HUES6 (cell line): ENCODE data around the gene DUSP1.

Source experiments
- H3K27ac ChIP-seq: 2 replicates; pipeline ENCODE4 v1.7.0; 2013; ENCODE audit warnings: low read depth, mild to moderate bottlenecking, low read length, inconsistent platforms
- H3K27me3 ChIP-seq: 2 replicates; pipeline ENCODE4 v1.6.1; 2013; ENCODE audit warnings: low read length; ENCODE audit not compliant: control insufficient read depth, insufficient read depth
- H3K36me3 ChIP-seq: 2 replicates; pipeline ENCODE4 v1.6.1; 2013; ENCODE audit warnings: low read length; ENCODE audit not compliant: control insufficient read depth, insufficient read depth
- H3K4me1 ChIP-seq: 2 replicates; pipeline ENCODE4 v1.6.1; 2013; ENCODE audit warnings: low read length; ENCODE audit not compliant: control insufficient read depth, insufficient read depth
- H3K4me3 ChIP-seq: 2 replicates; pipeline ENCODE4 v1.5.1; 2013; ENCODE audit warnings: low read depth, low read length
- H3K9ac ChIP-seq: one replicate; pipeline ENCODE4 v1.6.1; 2013; ENCODE audit warnings: mild to moderate bottlenecking, low read length
- H3K9me3 ChIP-seq: 2 replicates; pipeline ENCODE4 v1.6.1; 2013; ENCODE audit warnings: low read depth, low read length; ENCODE audit not compliant: control insufficient read depth, insufficient read depth

DUSP1 gene

GRCh38 chr5:172758077-172758833 lies 12.7 kb downstream of the DUSP1 start:
- Histone ChIP-seq H3K9ac (no peak overlapping the region), H3K9me3 (peaks cover 12% of the 10 kb centered on the region), H3K4me1 (peaks cover 13% of the 10 kb centered on the region), H3K4me3 (no peak overlapping the region), H3K27ac (no peak overlapping the region), H3K36me3 (no peaks in the 10 kb centered on the region), H3K27me3 (peaks cover 7% of the 10 kb centered on the region; the same call in 1 of the 2 replicates)

- H3K4me3 ChIP-seq = no peak overlapping the region
- H3K27ac ChIP-seq = no peak overlapping the region
- H3K4me1 ChIP-seq = peaks cover 13% of the 10 kb centered on the region
- H3K9me3 ChIP-seq = peaks cover 12% of the 10 kb centered on the region
- no peaks in the 10 kb centered on the region for H3K36me3 ChIP-seq
- no peak overlapping the region for H3K9ac ChIP-seq
- peaks cover 7% of the 10 kb centered on the region; the same call in 1 of the 2 replicates for H3K27me3 ChIP-seq
Observed at GRCh38 chr5:172757394-172758010, 13.5 kb downstream of the DUSP1 start.

DNA sequence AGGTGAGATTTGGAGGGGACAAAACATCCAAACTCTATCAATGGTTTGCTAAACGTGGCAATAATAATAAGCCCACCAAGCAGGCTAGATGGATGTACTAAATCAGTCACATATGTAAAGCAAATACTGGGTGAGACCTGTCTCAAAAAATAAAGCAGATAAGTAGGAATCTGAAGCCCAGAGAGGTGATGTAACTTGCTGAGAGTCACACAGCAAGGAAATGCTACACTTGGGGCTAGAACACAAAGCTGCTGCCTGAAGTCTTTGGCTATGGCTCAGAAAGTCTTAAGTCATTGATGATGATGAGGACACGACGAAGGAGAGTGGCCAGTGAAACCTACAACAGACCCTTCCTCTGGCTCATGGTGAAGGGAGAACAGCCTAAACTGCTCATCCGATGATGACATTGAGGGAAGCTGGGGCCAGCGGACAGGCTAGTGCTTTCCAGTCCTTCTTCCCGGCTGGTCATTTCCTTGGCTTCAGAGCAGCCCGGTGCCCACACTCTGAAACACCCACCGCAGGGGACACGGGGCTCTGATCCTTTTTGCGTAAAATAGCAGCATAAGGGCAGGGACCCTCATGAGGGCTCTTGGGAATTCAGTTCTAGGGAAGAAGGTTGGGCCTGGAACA lies 14.1 kb downstream of the DUSP1 start:
- no peak overlapping the region for H3K4me3 ChIP-seq
- peaks cover 7% of the 10 kb centered on the region; the same call in 1 of the 2 replicates for H3K27me3 ChIP-seq
- H3K27ac ChIP-seq = no peak overlapping the region
- no peaks in the 10 kb centered on the region for H3K36me3 ChIP-seq
- no peak overlapping the region for H3K9ac ChIP-seq
- H3K9me3 ChIP-seq = peaks cover 12% of the 10 kb centered on the region
- peaks cover 13% of the 10 kb centered on the region for H3K4me1 ChIP-seq

DNA sequence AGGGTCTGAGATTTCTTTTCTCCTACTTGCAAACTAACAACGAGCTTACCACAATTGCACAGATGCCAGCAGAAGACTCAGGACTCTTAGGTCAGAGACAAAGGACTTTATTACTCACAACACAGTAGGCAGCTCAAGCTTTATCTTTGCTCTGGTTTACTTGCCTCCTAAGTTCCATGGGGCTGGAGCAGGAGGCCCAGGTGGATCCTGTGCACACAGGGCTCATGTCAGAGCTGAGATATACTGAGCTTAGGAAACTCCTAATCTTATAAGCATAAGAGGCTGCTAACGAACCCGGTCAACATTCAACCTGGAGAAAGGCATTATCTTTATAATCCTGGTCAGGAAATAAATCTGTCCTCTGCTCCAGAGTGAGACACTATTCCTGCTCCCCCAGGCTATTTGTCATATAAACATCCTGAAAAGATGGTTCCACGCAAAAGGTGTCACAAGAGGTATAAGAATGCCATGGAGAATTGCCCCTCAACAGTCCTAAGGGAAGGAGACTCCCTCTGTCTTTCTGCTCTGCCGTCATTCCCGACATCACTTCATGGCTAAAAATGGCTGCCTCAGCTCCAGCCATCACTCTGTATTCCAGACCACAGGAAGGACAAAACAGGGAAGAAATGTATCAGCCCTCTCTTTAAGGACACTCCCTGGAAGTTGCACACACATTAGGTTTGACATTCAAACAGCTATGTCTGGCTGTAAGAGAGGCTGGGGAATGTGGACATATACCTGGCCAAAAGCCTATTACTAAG lies 16.2 kb downstream of the DUSP1 start:
- H3K9ac ChIP-seq = no peak overlapping the region
- H3K4me3 ChIP-seq = no peak overlapping the region
- no peak overlapping the region for H3K27ac ChIP-seq
- no peaks in the 10 kb centered on the region for H3K36me3 ChIP-seq
- H3K4me1 ChIP-seq = peaks cover 13% of the 10 kb centered on the region
- peaks cover 7% of the 10 kb centered on the region; the same call in 1 of the 2 replicates for H3K27me3 ChIP-seq
- peaks cover 10% of the 10 kb centered on the region for H3K9me3 ChIP-seq

DNA sequence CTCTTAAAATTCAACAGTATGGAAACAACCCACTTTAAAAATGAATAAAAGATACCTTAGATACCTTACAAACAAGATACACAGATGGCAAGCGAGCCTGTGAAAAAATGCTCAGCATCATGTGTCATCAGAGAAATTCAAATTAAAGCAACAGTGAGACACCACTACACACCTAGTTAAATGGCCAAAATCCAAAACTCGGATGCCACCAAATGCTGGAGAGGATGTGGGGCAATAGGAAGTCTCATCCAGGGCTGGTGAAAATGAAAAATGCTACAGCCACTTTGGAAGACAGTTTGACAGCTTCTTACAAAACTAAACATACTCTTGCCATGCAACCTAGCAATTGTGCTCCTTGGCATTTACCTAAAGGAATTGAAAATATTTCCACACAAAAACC lies 17.9 kb downstream of the DUSP1 start:
- Histone ChIP-seq H3K9ac (no peak overlapping the region), H3K27ac (no peak overlapping the region), H3K4me1 (peaks cover 7% of the 10 kb centered on the region), H3K36me3 (no peaks in the 10 kb centered on the region), H3K9me3 (peaks cover 11% of the 10 kb centered on the region), H3K27me3 (peaks cover 3% of the 10 kb centered on the region; the same call in 1 of the 2 replicates), H3K4me3 (no peak overlapping the region)

DNA sequence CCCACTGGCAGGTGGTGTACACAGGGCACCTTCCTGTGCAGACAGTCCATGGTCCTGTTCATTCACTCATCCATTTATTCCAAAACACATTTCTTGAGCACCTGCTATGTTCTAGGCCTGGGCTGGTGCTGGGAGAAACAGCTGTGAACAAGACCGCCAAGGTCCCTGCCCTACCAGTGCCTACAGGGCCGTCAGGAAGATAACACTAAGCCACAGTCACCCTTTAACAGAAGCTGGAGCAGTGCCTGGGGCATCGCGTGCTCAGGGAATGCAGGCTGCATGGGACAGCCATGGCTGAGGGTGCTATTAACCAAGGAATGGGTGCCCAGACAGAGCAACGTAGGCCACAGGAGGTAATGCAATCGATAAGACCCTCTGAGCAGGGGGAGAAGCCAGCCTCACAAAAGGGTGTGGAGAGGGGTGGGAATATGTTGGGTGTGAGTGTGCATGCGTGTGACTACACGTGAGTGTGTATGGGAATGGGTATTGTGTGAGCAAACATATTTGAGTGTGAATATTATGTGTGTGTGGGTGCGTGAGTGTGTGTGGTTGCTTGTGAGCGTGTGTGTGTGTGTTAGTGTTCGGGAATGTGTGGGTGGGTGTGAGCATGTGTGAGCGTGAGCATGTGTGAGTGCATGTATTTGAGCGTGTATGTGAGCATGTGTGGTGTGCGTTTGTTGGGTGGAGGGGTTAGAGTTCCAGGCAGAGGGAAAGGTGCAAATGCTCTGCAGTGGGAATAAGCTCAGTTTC lies 19.1 kb downstream of the DUSP1 start:
- no peak overlapping the region for H3K9ac ChIP-seq
- peaks cover 3% of the 10 kb centered on the region; the same call in 1 of the 2 replicates for H3K27me3 ChIP-seq
- no peaks in the 10 kb centered on the region for H3K36me3 ChIP-seq
- peaks cover 21% of the 10 kb centered on the region for H3K9me3 ChIP-seq
- H3K4me1 ChIP-seq = no peaks in the 10 kb centered on the region; the same call in 1 of the 2 replicates
- H3K4me3 ChIP-seq = no peak overlapping the region
- no peak overlapping the region for H3K27ac ChIP-seq

DNA sequence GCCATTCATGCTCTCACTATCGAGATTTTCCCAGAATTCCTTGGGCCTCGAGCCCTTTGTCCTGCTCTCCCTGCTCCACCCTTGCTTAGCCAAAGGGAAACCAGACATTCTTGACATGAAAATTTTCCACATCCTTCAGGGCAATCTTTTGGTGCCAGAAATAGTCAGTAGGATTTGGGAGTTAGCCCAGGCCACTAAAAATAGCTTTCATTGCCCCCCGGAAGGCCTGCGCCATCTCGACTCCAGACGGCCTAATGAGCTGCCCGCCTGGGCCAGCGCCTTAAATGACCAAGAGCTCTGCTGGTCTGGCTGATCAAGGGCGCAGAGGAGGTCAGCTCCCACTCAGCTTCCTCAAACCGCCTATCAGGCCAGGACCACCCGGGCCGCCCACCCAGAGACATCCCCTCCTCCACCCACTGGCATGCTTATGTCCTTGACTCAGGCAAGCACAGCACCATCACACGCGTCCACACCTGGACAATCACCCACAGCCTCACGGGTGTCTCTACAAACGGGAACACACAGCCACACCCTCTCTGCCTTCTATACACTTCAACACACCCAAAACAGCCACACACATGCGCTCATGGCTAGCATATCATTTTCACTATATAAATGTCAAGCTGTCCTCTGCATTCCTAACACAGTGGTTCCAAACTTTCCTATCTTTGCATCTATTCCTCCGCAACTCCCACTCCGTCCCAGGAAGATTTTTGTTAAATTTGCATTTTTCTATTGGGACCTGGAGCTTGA lies 20.9 kb downstream of the DUSP1 start:
- Histone ChIP-seq H3K4me3 (no peak overlapping the region), H3K4me1 (no peaks in the 10 kb centered on the region; the same call in 1 of the 2 replicates), H3K9ac (no peak overlapping the region), H3K36me3 (no peaks in the 10 kb centered on the region), H3K27me3 (peaks cover 3% of the 10 kb centered on the region; the same call in 1 of the 2 replicates), H3K9me3 (peaks cover 18% of the 10 kb centered on the region), H3K27ac (no peak overlapping the region)

GRCh38 chr5:172749076-172749475 lies 21.9 kb downstream of the DUSP1 start:
- no peaks in the 10 kb centered on the region for H3K27me3 ChIP-seq
- no peak overlapping the region for H3K4me3 ChIP-seq
- H3K9me3 ChIP-seq = peaks cover 15% of the 10 kb centered on the region
- H3K9ac ChIP-seq = no peak overlapping the region
- no peak overlapping the region for H3K27ac ChIP-seq
- H3K36me3 ChIP-seq = no peaks in the 10 kb centered on the region
- H3K4me1 ChIP-seq = no peaks in the 10 kb centered on the region; the same call in 1 of the 2 replicates

GRCh38 chr5:172748341-172748843 lies 22.6 kb downstream of the DUSP1 start:
- Histone ChIP-seq H3K27me3 (no peaks in the 10 kb centered on the region), H3K27ac (no peak overlapping the region), H3K36me3 (no peaks in the 10 kb centered on the region), H3K4me3 (no peak overlapping the region), H3K9ac (no peak overlapping the region), H3K9me3 (peaks cover 15% of the 10 kb centered on the region), H3K4me1 (no peaks in the 10 kb centered on the region; the same call in 1 of the 2 replicates)
